Hepatocyte (in vitro differentiated cells): ENCODE results near the gene TMEM121B.

ENCODE experiments used
- EZH2phosphoT487 ChIP-seq: fragments of 200-600 bp; sonication (generic); IDR thresholded peaks from one replicate; pipeline ENCODE4 v1.6.1; 2018; ENCODE audit warnings: antibody characterized with exemption, mild to moderate bottlenecking, low read depth, moderate library complexity; ENCODE audit not compliant: unreplicated experiment, severe bottlenecking
- TF ChIP-seq, protein P1 (sequence below): fragments of 200-600 bp; sonication (generic); IDR thresholded peaks from 2 replicates; pipeline ENCODE4 v1.5.1; 2016; ENCODE audit warnings: antibody characterized with exemption, mild to moderate bottlenecking; ENCODE audit not compliant: poor library complexity

DNA sequence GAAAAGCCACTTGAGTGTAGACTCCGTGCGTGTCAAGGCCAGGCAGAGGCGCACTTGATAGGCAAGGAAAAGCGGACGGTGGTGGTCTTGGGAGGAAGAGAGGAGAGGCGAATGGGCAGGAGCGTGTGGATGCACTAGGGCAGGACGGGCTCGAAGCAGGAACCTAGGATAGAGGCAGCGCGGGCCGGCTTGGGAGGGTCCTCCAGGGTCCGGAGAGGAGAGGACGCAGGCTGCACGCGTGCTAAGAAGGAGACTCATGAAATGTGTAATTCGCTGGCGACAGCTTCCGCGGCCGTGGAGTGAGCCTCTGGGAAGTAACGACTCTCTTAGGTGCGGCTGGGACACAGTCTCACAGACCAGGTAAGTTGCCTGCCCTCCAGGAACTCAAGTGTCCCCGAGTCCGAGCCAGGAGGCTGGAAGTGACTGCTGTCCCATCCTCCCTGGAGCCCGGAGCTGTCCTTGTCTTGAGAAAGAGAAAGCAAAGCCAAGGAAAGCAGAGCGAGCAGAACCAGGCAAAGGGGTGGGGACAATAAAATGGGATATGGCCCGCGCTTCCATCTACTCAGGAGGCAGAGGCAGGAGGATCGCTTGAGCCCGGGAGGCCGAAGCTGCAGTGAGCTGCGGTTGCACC, 37.2 kb downstream of the TMEM121B start:
- TF ChIP-seq, protein P1, sequence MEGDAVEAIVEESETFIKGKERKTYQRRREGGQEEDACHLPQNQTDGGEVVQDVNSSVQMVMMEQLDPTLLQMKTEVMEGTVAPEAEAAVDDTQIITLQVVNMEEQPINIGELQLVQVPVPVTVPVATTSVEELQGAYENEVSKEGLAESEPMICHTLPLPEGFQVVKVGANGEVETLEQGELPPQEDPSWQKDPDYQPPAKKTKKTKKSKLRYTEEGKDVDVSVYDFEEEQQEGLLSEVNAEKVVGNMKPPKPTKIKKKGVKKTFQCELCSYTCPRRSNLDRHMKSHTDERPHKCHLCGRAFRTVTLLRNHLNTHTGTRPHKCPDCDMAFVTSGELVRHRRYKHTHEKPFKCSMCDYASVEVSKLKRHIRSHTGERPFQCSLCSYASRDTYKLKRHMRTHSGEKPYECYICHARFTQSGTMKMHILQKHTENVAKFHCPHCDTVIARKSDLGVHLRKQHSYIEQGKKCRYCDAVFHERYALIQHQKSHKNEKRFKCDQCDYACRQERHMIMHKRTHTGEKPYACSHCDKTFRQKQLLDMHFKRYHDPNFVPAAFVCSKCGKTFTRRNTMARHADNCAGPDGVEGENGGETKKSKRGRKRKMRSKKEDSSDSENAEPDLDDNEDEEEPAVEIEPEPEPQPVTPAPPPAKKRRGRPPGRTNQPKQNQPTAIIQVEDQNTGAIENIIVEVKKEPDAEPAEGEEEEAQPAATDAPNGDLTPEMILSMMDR: no peak
- TF ChIP-seq EZH2phosphoT487: no peak
